HCT116 (cell line): ENCODE measurements around the gene SLC5A1. TPM values are rescaled to one million over a fixed set of nuclear protein-coding genes. Genes with fewer than 3 reads are reported as not detected.

ENCODE experiments used
- ATAC-seq: fragments of 200-7000 bp; cut with Tn5 transposase; 2 replicates; pipeline ENCODE4 v1.9.1; 2020; ENCODE audit warnings: mild to moderate bottlenecking, moderate library complexity
- BruUV-seq: library from RNA; stranded (reverse); fragments of 400-500 nt; replicated peaks from 2 replicates; lab custom pipeline; 2021; lab: Mats Ljungman, UMichigan
- CTCF ChIA-PET: fragments of 300-600 bp; sonication (Branson Sonifier 250); formaldehyde crosslinking; loops from one replicate; lab custom pipeline; 2021; ENCODE audit warnings: antibody characterized with exemption; lab: Charles Lee
- POLR2A ChIA-PET: fragments of 300-600, 350-600 bp; sonication (Branson Sonifier 250); formaldehyde crosslinking; loops from one replicate; lab custom pipeline; 2021; ENCODE audit warnings: antibody characterized with exemption; lab: Charles Lee
- RAD21 ChIA-PET, 2 experiments: fragments of 300-600 bp; sonication (Branson Sonifier 250); formaldehyde crosslinking; loops; one replicate each; lab custom pipeline; 2023; ENCODE audit warnings: low total read pairs in 2 of 2; ENCODE audit not compliant: uncharacterized antibody in 2 of 2, unreplicated experiment in 2 of 2, low non-redundant PET in 1 of 2; lab: Charles Lee
- DNase-seq: peaks from one replicate; pipeline ENCODE4 v3.0.0-alpha.2; 2010; ENCODE audit warnings: low read depth, low spot score
- H2AFZ ChIP-seq: fragments of 200-600 bp; shearing (Covaris generic), sonication (generic); 2 replicates; pipeline ENCODE4 v1.6.1; 2017; ENCODE audit warnings: low read depth, mixed run types, mixed read lengths, antibody characterized with exemption, low read length; ENCODE audit not compliant: poor library complexity, severe bottlenecking
- H3K27ac ChIP-seq: 2 replicates; pipeline ENCODE4 v1.5.1; 2012; ENCODE audit warnings: low read depth, low read length
- H3K27me3 ChIP-seq: fragments of 200-600 bp; sonication (generic); 2 replicates; pipeline ENCODE4 v1.6.1; 2016; ENCODE audit warnings: mixed run types, low read length, mixed read lengths; ENCODE audit not compliant: insufficient read depth
- H3K36me3 ChIP-seq, 2 experiments: fragments of 200-500 bp in 1 of 2; fragments of 200-600 bp in 1 of 2; sonication (Bioruptor generic) in 1 of 2; sonication (generic) in 1 of 2; 2 replicates each; pipeline versions ENCODE4 v1.5.1 to v1.6.1; 2014 to 2016; ENCODE audit warnings: low read length in 2 of 2, inconsistent platforms in 1 of 2, mixed read lengths in 1 of 2, mixed run types in 1 of 2; ENCODE audit not compliant: insufficient read depth in 2 of 2, control insufficient read depth in 1 of 2
- H3K4me1 ChIP-seq, 2 experiments: fragments of 200-600 bp in 1 of 2; sonication (generic) in 1 of 2; 2 replicates each; pipeline versions ENCODE4 v1.5.1 to v1.6.1; 2012 to 2017; ENCODE audit warnings: low read length in 2 of 2, inconsistent platforms in 1 of 2, mild to moderate bottlenecking in 1 of 2, mixed read lengths in 1 of 2, mixed run types in 1 of 2, moderate library complexity in 1 of 2; ENCODE audit not compliant: insufficient read depth in 2 of 2, control insufficient read depth in 1 of 2
- H3K4me2 ChIP-seq: fragments of 200-600 bp; sonication (generic); 2 replicates; pipeline ENCODE4 v1.6.1; 2017; ENCODE audit warnings: mixed run types, low read length, mixed read lengths
- H3K4me3 ChIP-seq, 2 experiments: fragments of 200-600 bp in 1 of 2; sonication (generic) in 1 of 2; replicated peaks in 1 of 2; 2 replicates each; pipeline ENCODE4 v1.5.1; 2011 to 2016; ENCODE audit warnings: low read length in 2 of 2, control low read depth in 1 of 2, low read depth in 1 of 2, mild to moderate bottlenecking in 1 of 2, mixed read lengths in 1 of 2, mixed run types in 1 of 2
- H3K79me2 ChIP-seq: fragments of 200-600 bp; sonication (generic); 2 replicates; pipeline ENCODE4 v1.6.1; 2017; ENCODE audit warnings: mild to moderate bottlenecking, mixed run types, low read length, moderate library complexity, mixed read lengths; ENCODE audit not compliant: insufficient read depth
- H3K9ac ChIP-seq: fragments of 200-600 bp; sonication (generic); 2 replicates; pipeline ENCODE4 v1.6.1; 2016; ENCODE audit warnings: low read length, mixed read lengths
- H3K9me2 ChIP-seq: fragments of 200-600 bp; sonication (generic), shearing (Covaris generic); 2 replicates; pipeline ENCODE4 v1.6.1; 2017; ENCODE audit warnings: mixed run types, mild to moderate bottlenecking, moderate library complexity; ENCODE audit not compliant: insufficient read depth
- H3K9me3 ChIP-seq, 2 experiments: fragments of 200-500 bp in 1 of 2; fragments of 200-600 bp in 1 of 2; sonication (Bioruptor generic) in 1 of 2; sonication (generic) in 1 of 2; 2 replicates each; pipeline ENCODE4 v1.6.1; 2014 to 2017; ENCODE audit warnings: low read length in 2 of 2, mixed read lengths in 2 of 2, inconsistent platforms in 1 of 2, low read depth in 1 of 2, mild to moderate bottlenecking in 1 of 2, mixed run types in 1 of 2, moderate library complexity in 1 of 2; ENCODE audit not compliant: control insufficient read depth in 1 of 2, insufficient read depth in 1 of 2
- H4K20me1 ChIP-seq: fragments of 200-600 bp; sonication (generic), shearing (Covaris generic); 2 replicates; pipeline ENCODE4 v1.6.1; 2017; ENCODE audit warnings: mixed run types, mild to moderate bottlenecking, moderate library complexity; ENCODE audit not compliant: insufficient read depth
- EZH2phosphoT487 ChIP-seq: fragments of 200-600 bp; IDR thresholded peaks from 2 replicates; pipeline ENCODE4 v1.6.1; 2018; ENCODE audit warnings: antibody characterized with exemption, borderline replicate concordance
- RAD21 ChIP-seq: IDR thresholded peaks from 2 replicates; pipeline ENCODE4 v1.6.1; 2012; ENCODE audit warnings: low read depth, mild to moderate bottlenecking
- YY1 ChIP-seq: IDR thresholded peaks from 2 replicates; pipeline ENCODE4 v1.6.1; 2011; ENCODE audit warnings: low read length, low read depth, moderate library complexity, mild to moderate bottlenecking; ENCODE audit not compliant: insufficient replicate concordance; ENCODE audit errors: extremely low read depth
- intact Hi-C: fragments of 100-400 bp; cut with micrococcal nuclease; formaldehyde crosslinking; loops from 2 replicates; pipeline ENCODE4 v1.10.0; 2022
- total RNA-seq: library from RNA; stranded (reverse); gene quantifications from one replicate; pipeline ENCODE4 v1.2.1, GENCODE V29; 2021; ENCODE audit not compliant: unreplicated experiment

Gene SLC5A1
- total RNA-seq, 1 experiment from 2014 or later: 0.32 TPM

- H3K4me3 ChIP-seq: no peak overlapping the region
- no peaks in the 10 kb centered on the region for H3K9me3 ChIP-seq
- ATAC-seq (no peak), DNase-seq (no peak)
- intact Hi-C loops: no loop called here
- H4K20me1 ChIP-seq: no peaks in the 10 kb centered on the region
- H3K9ac ChIP-seq: no peak overlapping the region
- H3K27me3 ChIP-seq: no peaks in the 10 kb centered on the region
- ChIA-PET POLR2A (no interaction called here), CTCF (interaction anchor here (0.8 to 1.0 kb wide), 2 partner anchors 96 to 103 kb away, joined by 3 read pairs; no protein-coding TSS in a partner anchor), RAD21 (no interaction called here)
- H3K4me1 ChIP-seq: peaks cover under 1 to 7% of the 10 kb centered on the region in 2 experiments; a peak in 1 of 4 replicates
- no peaks in the 10 kb centered on the region for H3K36me3 ChIP-seq
- no peak overlapping the region for H3K27ac ChIP-seq
- no peaks in the 10 kb centered on the region for H3K9me2 ChIP-seq
- H2AFZ ChIP-seq: no peak overlapping the region
- H3K4me2 ChIP-seq: no peak overlapping the region
- TF ChIP-seq YY1 (no peak), RAD21 (peak; percentile 9; the same call in 1 of the 2 replicates)
- no TSS peak for BruUV-seq
- H3K79me2 ChIP-seq: no peaks in the 10 kb centered on the region
These were observed 30.2 kb downstream of the SLC5A1 start for GRCh38 chr22:32073262-32073661.

- Histone ChIP-seq H3K4me2 (no peak overlapping the region), H3K9me3 (no peaks in the 10 kb centered on the region), H2AFZ (no peak overlapping the region), H3K27ac (no peak overlapping the region), H4K20me1 (no peaks in the 10 kb centered on the region), H3K4me1 (peaks cover 7 to 13% of the 10 kb centered on the region in 2 experiments), H3K4me3 (no peak overlapping the region), H3K79me2 (no peaks in the 10 kb centered on the region), H3K27me3 (no peaks in the 10 kb centered on the region), H3K9ac (no peak overlapping the region), H3K9me2 (no peaks in the 10 kb centered on the region), H3K36me3 (no peaks in the 10 kb centered on the region)
- no TSS peak for BruUV-seq
- POLR2A ChIA-PET: interaction anchor here (0.8 kb wide), 1 partner anchor 23 kb away, joined by 3 read pairs; no protein-coding TSS in a partner anchor
- RAD21 ChIA-PET: no interaction called here
- intact Hi-C loops: no loop called here
- no peak for TF ChIP-seq EZH2phosphoT487
- CTCF ChIA-PET: interaction anchor here (0.8 to 1.0 kb wide), 2 partner anchors 96 to 104 kb away, joined by 3 read pairs; no protein-coding TSS in a partner anchor
- ATAC-seq: no peak
- no peak for DNase-seq
These were observed 30.8 kb downstream of the SLC5A1 start for GRCh38 chr22:32073823-32074380.
